Measurements from ENCODE around the gene VPS11. TPM values are rescaled to one million over a fixed set of nuclear protein-coding genes. Genes with fewer than 3 reads are reported as not detected.
A peak's percentile ranks its signal among the peaks of the same experiment; 100 is the strongest.

VPS11 gene
- total and polyA plus RNA-seq, 10 of the 15 experiments (the other 5 are each of a cell fraction or from before 2014, with no cell fraction given) = 15.8 to 26.4 (median 24.5) TPM

DNA sequence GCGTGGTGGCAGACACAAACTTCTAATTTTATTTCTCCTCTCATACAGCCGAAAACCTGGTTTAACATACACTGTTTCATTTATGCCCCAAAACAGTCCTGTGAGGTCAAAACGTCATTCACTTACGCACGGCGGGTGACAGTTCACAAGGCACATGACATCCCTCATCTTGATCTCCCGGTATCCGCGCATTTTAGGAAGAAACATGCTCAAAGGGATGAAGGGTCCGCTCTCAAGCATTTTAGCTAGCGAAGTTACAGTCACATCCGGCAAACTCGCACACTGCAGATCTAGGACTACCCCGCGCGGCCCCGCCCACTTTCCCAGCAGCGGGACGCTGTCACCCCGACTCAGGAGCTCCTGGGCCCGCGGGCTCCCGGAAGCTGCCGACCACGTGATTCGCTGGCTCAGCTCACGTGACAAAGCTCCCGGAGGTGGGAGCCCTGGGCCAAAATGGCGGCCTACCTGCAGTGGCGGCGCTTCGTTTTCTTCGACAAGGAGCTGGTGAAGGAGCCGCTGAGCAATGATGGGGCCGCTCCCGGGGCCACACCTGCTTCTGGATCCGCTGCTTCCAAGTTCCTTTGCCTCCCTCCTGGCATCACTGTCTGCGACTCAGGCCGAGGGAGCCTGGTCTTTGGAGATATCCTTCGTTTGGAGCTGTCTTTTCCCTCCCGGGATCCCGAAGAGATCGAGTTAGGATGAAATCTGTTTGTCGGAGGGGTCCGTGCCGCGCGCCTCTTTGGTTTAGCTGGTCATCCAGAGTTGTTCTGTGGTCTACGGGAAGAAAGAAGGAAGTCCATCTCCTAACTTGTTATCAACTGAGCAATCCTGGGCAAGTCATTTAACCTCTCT lies at the start of gene VPS11 (continued):
- TF ChIP-seq POU2F2 (IDR thresholded peaks at IDR 0.05; ENCODE audit: borderline replicate concordance, low read depth, low read length) (0 out of 3 replicates have a peak, but pooled peaks have one; percentile 82), BACH1 (IDR thresholded peaks at IDR 0.05; ENCODE audit: borderline replicate concordance) (no peak)

DNA sequence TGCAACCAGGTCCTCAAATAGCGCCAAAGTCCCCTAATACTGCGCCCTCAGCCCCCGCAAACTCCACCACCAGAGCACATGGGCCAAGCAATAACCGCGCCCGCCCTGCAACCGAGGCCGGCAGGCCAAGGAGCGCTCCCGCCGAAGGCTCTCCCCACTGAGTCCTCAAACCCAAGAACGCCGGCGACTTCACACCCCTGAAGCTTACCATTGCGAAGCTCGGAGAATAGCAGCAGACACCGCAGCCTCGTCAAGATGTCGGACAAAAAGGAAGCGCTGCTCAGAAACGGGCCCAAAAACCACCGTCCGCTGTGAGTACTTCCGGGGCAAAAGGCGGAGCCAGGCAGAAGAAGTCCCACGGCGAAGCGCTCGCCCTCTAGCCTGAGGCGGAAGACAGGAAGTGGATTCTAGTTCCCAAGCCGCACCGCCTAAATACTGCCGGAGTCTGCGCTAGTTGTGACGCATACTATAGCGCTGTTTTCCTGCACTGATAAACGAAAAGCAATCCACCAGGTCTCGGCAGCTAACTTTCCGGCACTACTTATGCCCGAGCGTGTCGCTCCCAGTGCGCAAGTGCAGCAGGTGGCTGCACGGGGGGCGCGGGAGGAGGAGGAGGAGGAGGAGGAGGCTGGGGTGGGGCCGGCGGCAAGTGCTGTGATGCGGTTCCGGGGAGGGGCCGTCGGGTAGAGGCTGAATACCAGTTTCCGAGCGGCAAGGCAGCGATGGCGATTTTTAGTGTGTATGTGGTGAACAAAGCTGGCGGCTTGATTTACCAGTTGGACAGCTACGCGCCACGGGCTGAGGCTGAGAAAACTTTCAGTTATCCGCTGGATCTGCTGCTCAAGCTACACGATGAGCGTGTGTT lies 49.3 kb upstream of the VPS11 start, which contains the start of the genes RPS25 and TRAPPC4:
TSS of gene RPS25 (minus strand) at position 270 of the 865 bp plus-strand sequence. CDS start at position 211, 59 bp downstream.
TSS of gene TRAPPC4 (plus strand) at position 693 of the 865 bp plus-strand sequence. CDS start at position 723, 30 bp downstream.
- Histone ChIP-seq H3K27me3 (replicated peaks in 1 of 2; ENCODE audit: control insufficient read depth in 2 of 2, insufficient read depth in 2 of 2, low read length in 1 of 2) (no peaks in the 10 kb centered on the region), H3K79me2 (ENCODE audit: control insufficient read depth, insufficient read depth, low read length) (peaks cover 53% of the 10 kb centered on the region), H3K4me3 (peak within 1 kb of the TSS; percentile 96), H3K36me3 (ENCODE audit: control insufficient read depth in 2 of 2, insufficient read depth in 2 of 2, low read length in 1 of 2) (peaks cover 11 to 23% of the 10 kb centered on the region in 2 experiments), H3K4me1 (ENCODE audit: control insufficient read depth, insufficient read depth, low read length) (no peaks in the 10 kb centered on the region; the same call in 1 of the 2 replicates), H3K27ac (ENCODE audit: control insufficient read depth, insufficient read depth) (peak within 1 kb of the TSS; percentile 82), H3K4me2 (ENCODE audit: control insufficient read depth, insufficient read depth) (peak within 1 kb of the TSS; percentile 92), H3K9ac (ENCODE audit: control insufficient read depth, insufficient read depth, low read length) (peak within 1 kb of the TSS; percentile 87), H2AFZ (ENCODE audit: control insufficient read depth, low read depth, low read length) (peak within 1 kb of the TSS; percentile 96), H3K9me3 (replicated peaks; ENCODE audit: control insufficient read depth, insufficient read depth, low read length) (no peaks in the 10 kb centered on the region; the same call in 2 of the 3 replicates), H4K20me1 (ENCODE audit: control insufficient read depth, insufficient read depth) (no peaks in the 10 kb centered on the region)
- in situ Hi-C loops (cut with MboI) (no loop called here), intact Hi-C loops (cut with micrococcal nuclease; ENCODE audit: unreplicated experiment) (loop anchor here (2.0 to 5.0 kb wide), 2 partner anchors 38 to 84 kb away; partner anchors contain the start of genes DPAGT1 and HYOU1)
- peak; percentile 92 for DNase-seq (ENCODE audit: low read depth, low spot score)
- 1% methylated on average over 63 of the region's 63 CpGs for WGBS (ENCODE audit: insufficient coverage, insufficient replicate concordance, low lambda C conversion rate, missing lambda C conversion rate)
- peak; percentile 92 for FAIRE-seq
- ChIA-PET RAD21 (ENCODE audit: unreplicated experiment) (interaction anchor here (0.7 to 1.6 kb wide), 3 partner anchors 21 to 995 kb away, joined by 3 to 5 read pairs (median 3); partner anchors contain the start of gene CENATAC), POLR2A (interaction anchor here (0.6 to 2.6 kb wide), 15 partner anchors 10 to 232 kb away, joined by 3 to 13 read pairs (median 5); partner anchors contain the start of genes C2CD2L, CENATAC, HMBS and SLC37A4), CTCF (interaction anchor here (0.9 to 3.2 kb wide), 7 partner anchors 12 to 320 kb away, joined by 3 to 16 read pairs (median 4); partner anchors contain the start of genes HYOU1 and VPS11), SMC1A (ENCODE audit: uncharacterized antibody, unreplicated experiment) (interaction anchor here (0.6 to 6.4 kb wide), 9 partner anchors 11 to 88 kb away, joined by 3 to 40 read pairs (median 4); partner anchors contain the start of genes CENATAC, HMBS, SLC37A4 and VPS11)
- peak; percentile 92 for ATAC-seq
- BruUV-seq (replicated peaks) = no TSS peak
- no peak for TF ChIP-seq EED (IDR thresholded peaks at IDR 0.05; ENCODE audit: low read depth)
- TF ChIP-seq ZBED1 (IDR thresholded peaks at IDR 0.05; ENCODE audit: borderline replicate concordance) = no peak
- TF ChIP-seq, protein P1, sequence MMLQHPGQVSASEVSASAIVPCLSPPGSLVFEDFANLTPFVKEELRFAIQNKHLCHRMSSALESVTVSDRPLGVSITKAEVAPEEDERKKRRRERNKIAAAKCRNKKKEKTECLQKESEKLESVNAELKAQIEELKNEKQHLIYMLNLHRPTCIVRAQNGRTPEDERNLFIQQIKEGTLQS (IDR thresholded peaks at IDR 0.05; ENCODE audit: borderline replicate concordance, extremely low read depth, low read depth, low read length) = no peak
- peak; percentile 96 for TF ChIP-seq NR2C2 (IDR thresholded peaks at IDR 0.05; ENCODE audit: borderline replicate concordance, control insufficient read depth, insufficient read length, low read depth)
- TF ChIP-seq, protein P2, sequence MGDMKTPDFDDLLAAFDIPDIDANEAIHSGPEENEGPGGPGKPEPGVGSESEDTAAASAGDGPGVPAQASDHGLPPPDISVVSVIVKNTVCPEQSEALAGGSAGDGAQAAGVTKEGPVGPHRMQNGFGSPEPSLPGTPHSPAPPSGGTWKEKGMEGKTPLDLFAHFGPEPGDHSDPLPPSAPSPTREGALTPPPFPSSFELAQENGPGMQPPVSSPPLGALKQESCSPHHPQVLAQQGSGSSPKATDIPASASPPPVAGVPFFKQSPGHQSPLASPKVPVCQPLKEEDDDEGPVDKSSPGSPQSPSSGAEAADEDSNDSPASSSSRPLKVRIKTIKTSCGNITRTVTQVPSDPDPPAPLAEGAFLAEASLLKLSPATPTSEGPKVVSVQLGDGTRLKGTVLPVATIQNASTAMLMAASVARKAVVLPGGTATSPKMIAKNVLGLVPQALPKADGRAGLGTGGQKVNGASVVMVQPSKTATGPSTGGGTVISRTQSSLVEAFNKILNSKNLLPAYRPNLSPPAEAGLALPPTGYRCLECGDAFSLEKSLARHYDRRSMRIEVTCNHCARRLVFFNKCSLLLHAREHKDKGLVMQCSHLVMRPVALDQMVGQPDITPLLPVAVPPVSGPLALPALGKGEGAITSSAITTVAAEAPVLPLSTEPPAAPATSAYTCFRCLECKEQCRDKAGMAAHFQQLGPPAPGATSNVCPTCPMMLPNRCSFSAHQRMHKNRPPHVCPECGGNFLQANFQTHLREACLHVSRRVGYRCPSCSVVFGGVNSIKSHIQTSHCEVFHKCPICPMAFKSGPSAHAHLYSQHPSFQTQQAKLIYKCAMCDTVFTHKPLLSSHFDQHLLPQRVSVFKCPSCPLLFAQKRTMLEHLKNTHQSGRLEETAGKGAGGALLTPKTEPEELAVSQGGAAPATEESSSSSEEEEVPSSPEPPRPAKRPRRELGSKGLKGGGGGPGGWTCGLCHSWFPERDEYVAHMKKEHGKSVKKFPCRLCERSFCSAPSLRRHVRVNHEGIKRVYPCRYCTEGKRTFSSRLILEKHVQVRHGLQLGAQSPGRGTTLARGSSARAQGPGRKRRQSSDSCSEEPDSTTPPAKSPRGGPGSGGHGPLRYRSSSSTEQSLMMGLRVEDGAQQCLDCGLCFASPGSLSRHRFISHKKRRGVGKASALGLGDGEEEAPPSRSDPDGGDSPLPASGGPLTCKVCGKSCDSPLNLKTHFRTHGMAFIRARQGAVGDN (IDR thresholded peaks at IDR 0.05) = peak; percentile 69
- TF ChIP-seq, protein P3, sequence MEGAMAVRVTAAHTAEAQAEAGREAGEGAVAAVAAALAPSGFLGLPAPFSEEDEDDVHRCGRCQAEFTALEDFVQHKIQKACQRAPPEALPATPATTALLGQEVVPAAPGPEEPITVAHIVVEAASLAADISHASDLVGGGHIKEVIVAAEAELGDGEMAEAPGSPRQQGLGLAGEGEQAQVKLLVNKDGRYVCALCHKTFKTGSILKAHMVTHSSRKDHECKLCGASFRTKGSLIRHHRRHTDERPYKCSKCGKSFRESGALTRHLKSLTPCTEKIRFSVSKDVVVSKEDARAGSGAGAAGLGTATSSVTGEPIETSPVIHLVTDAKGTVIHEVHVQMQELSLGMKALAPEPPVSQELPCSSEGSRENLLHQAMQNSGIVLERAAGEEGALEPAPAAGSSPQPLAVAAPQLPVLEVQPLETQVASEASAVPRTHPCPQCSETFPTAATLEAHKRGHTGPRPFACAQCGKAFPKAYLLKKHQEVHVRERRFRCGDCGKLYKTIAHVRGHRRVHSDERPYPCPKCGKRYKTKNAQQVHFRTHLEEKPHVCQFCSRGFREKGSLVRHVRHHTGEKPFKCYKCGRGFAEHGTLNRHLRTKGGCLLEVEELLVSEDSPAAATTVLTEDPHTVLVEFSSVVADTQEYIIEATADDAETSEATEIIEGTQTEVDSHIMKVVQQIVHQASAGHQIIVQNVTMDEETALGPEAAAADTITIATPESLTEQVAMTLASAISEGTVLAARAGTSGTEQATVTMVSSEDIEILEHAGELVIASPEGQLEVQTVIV (IDR thresholded peaks at IDR 0.05; ENCODE audit: borderline replicate concordance, partially characterized antibody) = peak; percentile 91
- no peak for TF ChIP-seq MTA3 (IDR thresholded peaks at IDR 0.05; ENCODE audit: borderline replicate concordance, low read length)

Data from GM12878 (cell line).